GM12801 (cell line): ENCODE data around the gene ADAP1.

ENCODE experiments used
- CTCF ChIP-seq: IDR thresholded peaks from one replicate; pipeline ENCODE4 v1.5.1; 2011; ENCODE audit warnings: control low read depth; ENCODE audit not compliant: insufficient read length; ENCODE audit errors: extremely low read depth

Gene ADAP1

GRCh38 chr7:945147-945555 lies 9.3 kb downstream of the ADAP1 start:
- TF ChIP-seq CTCF: no peak

GRCh38 chr7:944744-945143 lies 9.7 kb downstream of the ADAP1 start:
- TF ChIP-seq CTCF: no peak

- TF ChIP-seq CTCF: no peak
Observed at GRCh38 chr7:940599-941408, 13.7 kb downstream of the ADAP1 start.

- no peak for TF ChIP-seq CTCF
Observed at GRCh38 chr7:939843-940242, 14.6 kb downstream of the ADAP1 start.

GRCh38 chr7:938546-939185 lies 15.8 kb downstream of the ADAP1 start:
- TF ChIP-seq CTCF: no peak

GRCh38 chr7:937856-938484 lies 16.5 kb downstream of the ADAP1 start:
- no peak for TF ChIP-seq CTCF

GRCh38 chr7:936386-937054 lies 18.0 kb downstream of the ADAP1 start:
- no peak for TF ChIP-seq CTCF
